HepG2 (cell line): ENCODE data around the gene ADIPOR1. TPM values are rescaled to one million over a fixed set of nuclear protein-coding genes. Genes with fewer than 3 reads are reported as not detected.

Source experiments
- ATAC-seq: fragments of 200-7000 bp; cut with Tn5 transposase; 3 replicates; pipeline ENCODE4 v1.9.1; 2020; ENCODE audit warnings: mild to moderate bottlenecking, moderate library complexity
- BruUV-seq: library from RNA; stranded (reverse); fragments of 400-500 nt; replicated peaks from 2 replicates; lab custom pipeline; 2021; lab: Mats Ljungman, UMichigan
- CTCF ChIA-PET: fragments of 300-600 bp; formaldehyde crosslinking; extraction: SDS; loops from one replicate; lab custom pipeline; 2021; ENCODE audit warnings: low total read pairs, inconsistent platforms, low intra/inter-chr PET ratio; lab: Yijun Ruan, JAX
- POLR2A ChIA-PET: fragments of 350-600 bp; sonication (Branson Sonifier 250); formaldehyde crosslinking; loops from one replicate; lab custom pipeline; 2020; ENCODE audit warnings: antibody characterized with exemption, inconsistent platforms; lab: Yijun Ruan, JAX
- DNase-seq: peaks from one replicate; pipeline ENCODE4 v3.0.0-alpha.2; 2015; ENCODE audit warnings: low spot score
- FAIRE-seq: peaks from 3 replicates; lab custom pipeline; 2011; peaks lifted over from hg19 to GRCh38; lab: Jason Lieb, UNC
- H2AFZ ChIP-seq: one replicate; pipeline ENCODE4 v1.6.1; 2011; ENCODE audit warnings: low read length, inconsistent platforms
- H3K27ac ChIP-seq: fragments of 300-600 bp; 3 replicates; pipeline ENCODE4 v1.8.0; 2011; ENCODE audit warnings: mixed run types, mild to moderate bottlenecking, mixed read lengths, low read length, inconsistent platforms; ENCODE audit not compliant: insufficient read depth; ENCODE audit errors: extremely low read length
- H3K27me3 ChIP-seq, 2 experiments: fragments of 200-600 bp in 1 of 2; 2 replicates in 1 of 2; 3 replicates in 1 of 2; pipeline versions ENCODE4 v1.6.0 to v1.8.0; 2011; ENCODE audit warnings: low read length in 2 of 2, mild to moderate bottlenecking in 2 of 2, moderate library complexity in 2 of 2, inconsistent platforms in 1 of 2; ENCODE audit not compliant: insufficient read depth in 2 of 2, control insufficient read depth in 1 of 2
- H3K36me3 ChIP-seq, 2 experiments: fragments of 200-600 bp in 1 of 2; replicated peaks in 1 of 2; 2 replicates in 1 of 2; 3 replicates in 1 of 2; pipeline versions ENCODE4 v1.5.1 to v1.8.0; 2011; ENCODE audit warnings: low read length in 2 of 2, inconsistent platforms in 1 of 2; ENCODE audit not compliant: insufficient read depth in 2 of 2, control insufficient read depth in 1 of 2
- H3K4me1 ChIP-seq: 2 replicates; pipeline ENCODE4 v1.5.1; 2012; ENCODE audit warnings: low read length, inconsistent platforms; ENCODE audit not compliant: insufficient read depth
- H3K4me2 ChIP-seq: 2 replicates; pipeline ENCODE4 v1.6.0; 2011; ENCODE audit warnings: low read depth, low read length, inconsistent platforms
- H3K4me3 ChIP-seq, 3 experiments: fragments of 200-600 bp in 1 of 3; sonication (generic), shearing (Covaris generic) in 1 of 3; replicated peaks in 1 of 3; 2 replicates each; pipeline ENCODE4 v1.5.1; 2011 to 2016; ENCODE audit warnings: low read length in 3 of 3, inconsistent platforms in 2 of 3, low read depth in 2 of 3, mild to moderate bottlenecking in 2 of 3, control low read depth in 1 of 3, mixed read lengths in 1 of 3; ENCODE audit not compliant: insufficient read depth in 1 of 3
- H3K79me2 ChIP-seq: one replicate; pipeline ENCODE4 v1.6.1; 2011; ENCODE audit warnings: low read length, inconsistent platforms; ENCODE audit not compliant: insufficient read depth
- H3K9ac ChIP-seq: 2 replicates; pipeline ENCODE4 v1.6.0; 2011; ENCODE audit warnings: mild to moderate bottlenecking, low read depth, low read length, inconsistent platforms; ENCODE audit not compliant: insufficient read depth
- H3K9me3 ChIP-seq: 2 replicates; pipeline ENCODE4 v1.5.1; 2012; ENCODE audit warnings: mild to moderate bottlenecking, low read length
- H4K20me1 ChIP-seq: 2 replicates; pipeline ENCODE4 v1.6.0; 2011; ENCODE audit warnings: inconsistent platforms, mild to moderate bottlenecking, low read length, moderate library complexity; ENCODE audit not compliant: insufficient read depth
- ARNTL ChIP-seq: sonication (generic); formaldehyde crosslinking; IDR thresholded peaks from 2 replicates; pipeline ENCODE4 v1.4.0; 2020; ENCODE audit warnings: mild to moderate bottlenecking, missing genetic modification reagents
- ELF3 ChIP-seq: IDR thresholded peaks from 2 replicates; pipeline ENCODE4 v1.6.1; 2016; ENCODE audit warnings: missing genetic modification reagents, missing compliant biosample characterization
- KAT2B ChIP-seq: fragments of 150-350 bp; IDR thresholded peaks from 2 replicates; pipeline ENCODE4 v1.6.1; 2014; ENCODE audit warnings: low read depth, low read length, borderline replicate concordance
- KMT2B ChIP-seq: IDR thresholded peaks from 2 replicates; pipeline ENCODE4 v1.6.1; 2016; ENCODE audit warnings: missing genetic modification reagents, missing compliant biosample characterization
- MZF1 ChIP-seq: sonication (generic); formaldehyde crosslinking; IDR thresholded peaks from 2 replicates; pipeline ENCODE4 v1.8.1; 2023; ENCODE audit warnings: mild to moderate bottlenecking, missing genetic modification reagents, borderline replicate concordance
- NCOR1 ChIP-seq: fragments of 200-600 bp; sonication (generic); IDR thresholded peaks from 2 replicates; pipeline ENCODE4 v1.7.0; 2017; ENCODE audit warnings: antibody characterized with exemption, low read length, borderline replicate concordance
- PHF8 ChIP-seq: sonication (generic); formaldehyde crosslinking; IDR thresholded peaks from 2 replicates; pipeline ENCODE4 v1.5.0; 2020; ENCODE audit warnings: missing genetic modification reagents
- RBM39 ChIP-seq: fragments of 200-400 bp; formaldehyde crosslinking; IDR thresholded peaks from one replicate; pipeline ENCODE4 v1.6.1; 2018; ENCODE audit warnings: antibody characterized with exemption, mild to moderate bottlenecking, low read depth, low read length; ENCODE audit not compliant: poor library complexity, severe bottlenecking
- TBL1XR1 ChIP-seq: fragments of 150-350 bp; IDR thresholded peaks from 2 replicates; pipeline ENCODE4 v1.6.1; 2014; ENCODE audit warnings: borderline replicate concordance, low read length; ENCODE audit not compliant: partially characterized antibody
- WIZ ChIP-seq: sonication (generic); formaldehyde crosslinking; IDR thresholded peaks from 2 replicates; pipeline ENCODE4 v1.5.1; 2020; ENCODE audit warnings: mild to moderate bottlenecking, missing genetic modification reagents
- ZNF232 ChIP-seq: sonication (generic); formaldehyde crosslinking; IDR thresholded peaks from 2 replicates; pipeline ENCODE4 v1.4.0; 2020; ENCODE audit warnings: missing genetic modification reagents, borderline replicate concordance
- ZNF788 ChIP-seq: sonication (generic); formaldehyde crosslinking; IDR thresholded peaks from 2 replicates; pipeline ENCODE4 v1.5.0; 2020; ENCODE audit warnings: mild to moderate bottlenecking, missing genetic modification reagents, borderline replicate concordance
- ZNF816 ChIP-seq: sonication (generic); formaldehyde crosslinking; IDR thresholded peaks from 2 replicates; pipeline ENCODE4 v1.8.0; 2022; ENCODE audit warnings: missing genetic modification reagents, mild to moderate bottlenecking, borderline replicate concordance
- ZNF839 ChIP-seq: sonication (generic); formaldehyde crosslinking; IDR thresholded peaks from 2 replicates; pipeline ENCODE4 v1.4.0; 2020; ENCODE audit warnings: missing genetic modification reagents, mild to moderate bottlenecking, borderline replicate concordance
- WGBS: methylation state at CpG from one replicate; pipeline ENCODE4 v1.1.6; 2017; ENCODE audit warnings: low lambda C conversion rate; 5-methylcytosine and 5-hydroxymethylcytosine counted together
- in situ Hi-C: cut with HindIII; loops from 2 replicates; pipeline ENCODE4 v1.10.0; 2017; ENCODE audit warnings: low pct_unique_long_range_greater_than_20kb; ENCODE audit not compliant: extremely low pct_ligation_motif_present
- intact Hi-C: fragments of 100-400 bp; cut with micrococcal nuclease; formaldehyde crosslinking; loops from one replicate; pipeline ENCODE4 v1.10.0; 2022; ENCODE audit not compliant: unreplicated experiment
- polyA plus RNA-seq, 8 experiments: library from polyadenylated mRNA; depleted of rRNA in 3 of 8; stranded (reverse) in 7 of 8; unstranded in 1 of 8; fragments of >200 nt; fragmentation: Illumina TruSeq in 4 of 8; extraction: Trizol in 4 of 8; gene quantifications; 2 replicates each; pipeline versions ENCODE4 v1.2.1 to v1.2.3, GENCODE V29; 2011 to 2016; ENCODE audit warnings: low read depth in 4 of 8, missing spikeins in 1 of 8, mixed read lengths in 1 of 8; ENCODE audit not compliant: insufficient read depth in 1 of 8
- total RNA-seq, 5 experiments: library from RNA; depleted of rRNA; stranded (reverse); fragments of >200 nt; fragmentation: Illumina TruSeq; extraction: Trizol; gene quantifications; 2 replicates each; pipeline ENCODE4 v1.2.3, GENCODE V29; 2016; ENCODE audit warnings: low read depth in 1 of 5
- TF ChIP-seq, protein P1 (sequence below), 2 experiments: sonication (generic) in 1 of 2; formaldehyde crosslinking in 1 of 2; IDR thresholded peaks; 2 replicates each; pipeline versions ENCODE4 v1.6.1 to v1.9.0; 2014 to 2022; ENCODE audit warnings: antibody characterized with exemption in 1 of 2, borderline replicate concordance in 1 of 2, inconsistent platforms in 1 of 2, low read depth in 1 of 2, missing genetic modification reagents in 1 of 2
- TF ChIP-seq, protein P2 (sequence below): sonication (generic); formaldehyde crosslinking; IDR thresholded peaks from 2 replicates; pipeline ENCODE4 v1.8.0; 2022; ENCODE audit warnings: missing genetic modification reagents, mild to moderate bottlenecking, inconsistent platforms, borderline replicate concordance

Gene ADIPOR1
- total and polyA plus RNA-seq, 2 of the 13 experiments (the other 11 are each of a cell fraction or from before 2014, with no cell fraction given), result 60.0 to 141 TPM

GRCh38 chr1:202967684-202968281 lies 9.7 kb upstream of the ADIPOR1 start:
- FAIRE-seq (peak; percentile 64), DNase-seq (no peak), ATAC-seq (peak; percentile 70)
- Histone ChIP-seq H3K9ac (peak overlapping the region; percentile 57; the same call in 1 of the 2 replicates), H4K20me1 (no peaks in the 10 kb centered on the region), H3K79me2 (no peaks in the 10 kb centered on the region), H2AFZ (peak overlapping the region; percentile 87), H3K4me2 (peak overlapping the region; percentile 96), H3K36me3 (0 out of 5 replicates have a peak, but pooled peaks cover 0 to 1% of the 10 kb centered on the region in 2 experiments), H3K27ac (peak overlapping the region; percentile 29), H3K4me1 (peaks cover 25% of the 10 kb centered on the region), H3K9me3 (no peaks in the 10 kb centered on the region), H3K27me3 (0 out of 5 replicates have a peak, but pooled peaks cover 0 to 6% of the 10 kb centered on the region in 2 experiments), H3K4me3 (peak overlapping the region; percentile 65 to 93 (median 78))
- in situ Hi-C loops (no loop called here), intact Hi-C loops (loop anchor here (2.0 kb wide), 1 partner anchor 41 kb away; the partner anchor contains the start of gene KLHL12)
- WGBS, result under 1% methylated on average over 21 of the region's 21 CpGs
- CTCF ChIA-PET, result no interaction called here
- no TSS peak for BruUV-seq
- POLR2A ChIA-PET, result interaction anchor here (1.0 to 1.9 kb wide), 4 partner anchors 39 to 160 kb away, joined by 4 to 11 read pairs (median 4); partner anchors contain the start of genes KDM5B, KLHL12 and TMEM183A
- TF ChIP-seq NCOR1, result no peak
- no peak for TF ChIP-seq RBM39
- TF ChIP-seq TBL1XR1, result no peak
- TF ChIP-seq ARNTL, result peak; percentile 42; the same call in 1 of the 2 replicates
- no peak for TF ChIP-seq KMT2B
- TF ChIP-seq ZNF788, result no peak
- TF ChIP-seq KAT2B, result no peak
- no peak for TF ChIP-seq ZNF816 (CRISPR knock-in tag)
- TF ChIP-seq ELF3 (CRISPR knock-in tag), result no peak
- no peak for TF ChIP-seq ZNF839
- TF ChIP-seq ZNF232 (CRISPR knock-in tag), result no peak
- TF ChIP-seq, protein P1, sequence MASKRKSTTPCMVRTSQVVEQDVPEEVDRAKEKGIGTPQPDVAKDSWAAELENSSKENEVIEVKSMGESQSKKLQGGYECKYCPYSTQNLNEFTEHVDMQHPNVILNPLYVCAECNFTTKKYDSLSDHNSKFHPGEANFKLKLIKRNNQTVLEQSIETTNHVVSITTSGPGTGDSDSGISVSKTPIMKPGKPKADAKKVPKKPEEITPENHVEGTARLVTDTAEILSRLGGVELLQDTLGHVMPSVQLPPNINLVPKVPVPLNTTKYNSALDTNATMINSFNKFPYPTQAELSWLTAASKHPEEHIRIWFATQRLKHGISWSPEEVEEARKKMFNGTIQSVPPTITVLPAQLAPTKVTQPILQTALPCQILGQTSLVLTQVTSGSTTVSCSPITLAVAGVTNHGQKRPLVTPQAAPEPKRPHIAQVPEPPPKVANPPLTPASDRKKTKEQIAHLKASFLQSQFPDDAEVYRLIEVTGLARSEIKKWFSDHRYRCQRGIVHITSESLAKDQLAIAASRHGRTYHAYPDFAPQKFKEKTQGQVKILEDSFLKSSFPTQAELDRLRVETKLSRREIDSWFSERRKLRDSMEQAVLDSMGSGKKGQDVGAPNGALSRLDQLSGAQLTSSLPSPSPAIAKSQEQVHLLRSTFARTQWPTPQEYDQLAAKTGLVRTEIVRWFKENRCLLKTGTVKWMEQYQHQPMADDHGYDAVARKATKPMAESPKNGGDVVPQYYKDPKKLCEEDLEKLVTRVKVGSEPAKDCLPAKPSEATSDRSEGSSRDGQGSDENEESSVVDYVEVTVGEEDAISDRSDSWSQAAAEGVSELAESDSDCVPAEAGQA (IDR thresholded peaks at IDR 0.05; ENCODE audit: low read depth), result no peak
- TF ChIP-seq, protein P1 (CRISPR knock-in tag; IDR thresholded peaks at IDR 0.05; ENCODE audit: borderline replicate concordance), result no peak
- no peak for TF ChIP-seq PHF8 (CRISPR knock-in tag)
- TF ChIP-seq, protein P2, sequence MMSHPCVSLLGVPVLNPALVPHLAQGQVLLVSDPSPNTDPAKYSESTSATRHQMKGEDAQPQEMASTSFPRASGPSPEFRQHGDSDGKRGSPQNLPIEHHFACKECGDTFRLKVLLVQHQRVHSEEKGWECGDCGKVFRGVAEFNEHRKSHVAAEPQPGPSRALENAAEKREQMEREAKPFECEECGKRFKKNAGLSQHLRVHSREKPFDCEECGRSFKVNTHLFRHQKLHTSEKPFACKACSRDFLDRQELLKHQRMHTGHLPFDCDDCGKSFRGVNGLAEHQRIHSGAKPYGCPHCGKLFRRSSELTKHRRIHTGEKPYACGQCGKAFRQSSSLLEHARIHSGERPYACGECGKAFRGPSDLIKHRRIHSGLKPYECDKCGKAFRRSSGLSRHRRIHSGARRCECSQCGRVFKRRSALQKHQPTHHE, result no peak
- TF ChIP-seq WIZ (CRISPR knock-in tag), result no peak
- no peak for TF ChIP-seq MZF1 (CRISPR knock-in tag)
